Thymus (tissue), 11 donors: ENCODE measurements around the gene CRB1. TPM values are rescaled to one million over a fixed set of nuclear protein-coding genes. Genes with fewer than 3 reads are reported as not detected.

Source experiments
- DNase-seq, 9 donors: peaks; one replicate each; pipeline ENCODE4 v3.0.0-alpha.2; 2013; ENCODE audit warnings: low spot score in 9 of 9, low read depth in 6 of 9, missing footprints in 1 of 9
- H3K27ac ChIP-seq, 2 donors: one replicate each; pipeline ENCODE4 v1.5.1; 2013; ENCODE audit warnings: control low read depth in 1 of 2, low read depth in 1 of 2, low read length in 1 of 2, mild to moderate bottlenecking in 1 of 2, moderate library complexity in 1 of 2
- H3K27me3 ChIP-seq, 2 donors: one replicate each; pipeline ENCODE4 v1.5.1; 2013; ENCODE audit warnings: low read length in 1 of 2; ENCODE audit not compliant: control insufficient read depth in 2 of 2, insufficient read depth in 1 of 2
- H3K36me3 ChIP-seq, 2 donors: one replicate each; pipeline ENCODE4 v1.5.1; 2013; ENCODE audit warnings: low read length in 1 of 2, mild to moderate bottlenecking in 1 of 2, moderate library complexity in 1 of 2; ENCODE audit not compliant: control insufficient read depth in 2 of 2, insufficient read depth in 2 of 2
- H3K4me1 ChIP-seq, 2 donors: one replicate each; pipeline ENCODE4 v1.5.1; 2013; ENCODE audit warnings: low read length in 2 of 2; ENCODE audit not compliant: control insufficient read depth in 2 of 2, insufficient read depth in 2 of 2
- H3K4me3 ChIP-seq, 2 donors: one replicate each; pipeline ENCODE4 v1.5.1; 2013; ENCODE audit warnings: low read length in 2 of 2, control low read depth in 1 of 2, mild to moderate bottlenecking in 1 of 2
- H3K9me3 ChIP-seq, 2 donors: one replicate each; pipeline ENCODE4 v1.5.1; 2013; ENCODE audit warnings: low read length in 1 of 2, mild to moderate bottlenecking in 1 of 2; ENCODE audit not compliant: control insufficient read depth in 2 of 2, insufficient read depth in 1 of 2
- WGBS: extraction: QIAGEN DNeasy Blood & Tissue Kit; methylation state at CpG from one replicate; pipeline ENCODE4 v1.1.7; 2013; 5-methylcytosine and 5-hydroxymethylcytosine counted together
- polyA plus RNA-seq: library from polyadenylated mRNA; stranded (reverse); fragments of 200-250 nt; gene quantifications from one replicate; pipeline ENCODE4 v1.2.3, GENCODE V29; 2013
- total RNA-seq: library from RNA; stranded (reverse); fragments of 120-200 nt; gene quantifications from one replicate; pipeline ENCODE4 v1.2.4, GENCODE V29; 2013
- donor health status: healthy.

CRB1 gene
- total and polyA plus RNA-seq, 2 donors, result 0.19 to 0.41 TPM

DNA sequence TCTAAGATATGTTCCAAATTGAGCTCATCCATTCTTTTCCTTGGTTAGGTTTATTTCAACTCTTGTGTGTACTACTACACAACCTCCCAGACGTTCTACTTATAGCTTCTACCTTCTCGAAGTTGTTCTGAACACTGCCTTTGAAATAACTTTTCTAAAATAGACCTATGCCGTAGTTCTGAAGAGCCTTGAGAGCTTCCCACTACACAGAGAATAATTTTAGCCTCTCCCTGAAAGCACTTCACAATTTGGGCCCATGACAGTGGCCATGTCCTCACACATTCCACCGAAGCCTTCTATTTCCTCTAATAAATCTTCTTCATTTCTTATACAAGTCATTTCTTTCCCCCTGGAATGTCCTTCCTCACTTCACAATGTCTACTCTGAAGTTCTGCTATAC lies 62.2 kb downstream of the CRB1 start:
- Histone ChIP-seq H3K9me3 (no peaks in the 10 kb centered on the region), H3K27me3 (no peaks in the 10 kb centered on the region), H3K36me3 (no peaks in the 10 kb centered on the region), H3K4me1 (no peaks in the 10 kb centered on the region), H3K27ac (no peak overlapping the region), H3K4me3 (no peak overlapping the region)
- DNase-seq, result no peak
- 93% methylated on average over 4 of the region's 4 CpGs for WGBS

DNA sequence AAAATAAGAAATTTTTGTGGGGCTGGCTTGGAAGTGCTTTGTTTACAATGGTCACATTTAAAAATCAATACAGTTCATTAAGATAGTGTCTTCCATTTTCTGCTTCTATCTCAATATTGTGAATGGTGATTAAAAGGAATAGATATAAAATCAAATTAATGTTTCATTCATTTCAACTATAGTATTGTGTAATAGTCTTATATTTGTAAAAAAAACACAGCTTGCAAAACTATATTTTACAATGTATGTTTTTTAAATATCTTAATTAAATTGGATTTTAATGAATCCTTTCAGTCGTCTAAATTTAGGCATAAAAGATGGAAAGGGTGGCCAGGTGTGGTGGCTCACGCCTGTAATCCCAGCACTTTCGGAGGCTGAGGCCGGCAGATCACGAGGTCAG lies 63.5 kb downstream of the CRB1 start:
- Histone ChIP-seq H3K9me3 (no peaks in the 10 kb centered on the region), H3K27ac (no peak overlapping the region), H3K27me3 (no peaks in the 10 kb centered on the region), H3K36me3 (no peaks in the 10 kb centered on the region), H3K4me1 (no peaks in the 10 kb centered on the region), H3K4me3 (no peak overlapping the region)
- WGBS, result 93% methylated on average over 5 of the region's 5 CpGs
- no peak for DNase-seq

DNA sequence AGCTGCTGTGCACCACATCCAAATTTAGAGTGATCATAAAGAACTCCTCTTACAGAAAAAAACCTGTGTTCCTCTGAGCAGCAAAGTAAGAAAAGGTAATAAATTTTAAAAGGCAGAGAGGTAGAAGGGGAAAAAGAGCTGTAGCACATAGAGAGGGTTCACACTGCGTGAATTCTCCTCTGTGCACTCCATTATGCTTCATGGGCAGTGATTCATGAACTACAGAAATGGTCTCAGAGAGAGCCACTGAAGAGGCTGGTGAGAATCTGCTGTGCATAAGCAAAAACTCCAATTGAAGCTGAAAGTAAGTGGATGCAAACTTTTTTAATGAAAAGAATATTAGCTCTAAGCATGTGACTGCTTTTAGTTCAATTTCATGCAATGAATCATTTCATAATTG lies 65.0 kb downstream of the CRB1 start:
- 98% methylated on average over 1 of the region's 1 CpG for WGBS
- H3K9me3 ChIP-seq, result no peaks in the 10 kb centered on the region

DNA sequence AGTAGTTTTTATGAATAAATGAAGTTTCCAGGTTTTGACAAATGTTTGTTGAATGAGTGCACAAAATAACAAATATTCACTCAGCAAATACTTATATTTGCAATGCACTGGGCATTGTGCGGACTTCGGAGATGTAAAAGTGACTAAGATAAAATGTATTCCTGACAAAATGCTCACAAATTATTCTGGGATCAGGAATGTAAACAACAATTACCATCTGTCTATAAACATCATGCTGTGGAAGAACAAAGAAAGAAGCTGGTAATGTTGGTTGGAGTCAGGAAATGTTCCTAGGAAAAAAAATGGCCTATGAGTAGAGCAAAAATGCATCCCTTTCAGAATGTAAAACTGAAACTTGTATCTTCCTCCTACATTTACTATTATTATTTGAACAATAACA lies 68.5 kb downstream of the CRB1 start:
- no peaks in the 10 kb centered on the region for H3K27me3 ChIP-seq
- no peaks in the 10 kb centered on the region for H3K4me1 ChIP-seq
- H3K4me3 ChIP-seq, result no peak overlapping the region
- DNase-seq, result no peak
- H3K36me3 ChIP-seq, result no peaks in the 10 kb centered on the region
- WGBS, result over 99% methylated on average over 2 of the region's 2 CpGs
- no peak overlapping the region for H3K27ac ChIP-seq
- no peaks in the 10 kb centered on the region for H3K9me3 ChIP-seq

More for the DNA sequence above, 65.0 kb downstream of the CRB1 start:
- Histone ChIP-seq H3K27ac (no peak overlapping the region), H3K4me3 (no peak overlapping the region), H3K4me1 (no peaks in the 10 kb centered on the region), H3K36me3 (no peaks in the 10 kb centered on the region), H3K27me3 (no peaks in the 10 kb centered on the region)
- DNase-seq, result no peak

DNA sequence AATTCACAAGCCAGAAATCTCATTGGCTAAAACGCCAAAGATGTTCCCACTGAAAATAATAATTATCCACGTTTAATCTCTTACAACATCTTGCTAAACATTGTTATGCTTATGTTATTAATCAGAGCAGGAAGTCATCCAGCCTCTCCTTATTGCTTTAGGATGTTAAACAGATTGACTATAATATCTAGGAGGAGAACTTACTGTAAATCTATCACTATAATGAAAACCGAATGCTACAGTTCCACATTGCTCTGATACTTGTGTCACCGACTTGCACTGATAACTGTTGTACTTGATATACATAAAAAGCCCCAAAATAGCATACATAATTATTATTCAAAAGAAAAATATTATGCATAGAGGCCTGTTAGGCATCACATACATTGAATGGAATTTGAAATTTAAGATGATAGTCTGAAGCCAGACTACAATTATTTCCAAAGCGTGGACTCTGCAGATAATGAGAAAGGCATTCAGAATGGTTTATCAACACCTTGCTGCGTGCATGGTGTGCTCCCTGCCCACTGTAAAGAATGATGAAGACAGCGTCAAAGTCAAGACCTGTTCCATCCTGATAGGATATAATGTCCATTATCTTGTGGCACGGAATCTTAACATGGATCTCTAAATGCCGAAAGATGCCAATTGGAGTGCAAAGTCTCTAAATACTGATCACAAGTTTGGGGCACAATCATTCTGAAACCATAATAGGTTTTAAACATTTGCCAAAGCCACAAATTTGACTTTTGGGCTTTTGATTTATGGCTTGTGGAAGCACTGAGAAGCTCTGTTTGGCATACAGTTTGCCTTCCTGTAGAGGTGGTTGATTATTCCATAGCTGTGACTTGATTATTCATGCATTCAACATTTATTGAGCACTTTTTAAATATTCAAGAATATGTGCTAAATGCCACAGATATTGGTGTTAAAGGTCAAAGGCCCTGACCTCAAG lies 71.3 kb downstream of the CRB1 start:
- Histone ChIP-seq H3K27me3 (no peaks in the 10 kb centered on the region), H3K9me3 (no peaks in the 10 kb centered on the region), H3K4me1 (no peaks in the 10 kb centered on the region), H3K4me3 (no peak overlapping the region), H3K27ac (no peak overlapping the region), H3K36me3 (no peaks in the 10 kb centered on the region)
- no peak for DNase-seq
- WGBS, result 90% methylated on average over 9 of the region's 9 CpGs

DNA sequence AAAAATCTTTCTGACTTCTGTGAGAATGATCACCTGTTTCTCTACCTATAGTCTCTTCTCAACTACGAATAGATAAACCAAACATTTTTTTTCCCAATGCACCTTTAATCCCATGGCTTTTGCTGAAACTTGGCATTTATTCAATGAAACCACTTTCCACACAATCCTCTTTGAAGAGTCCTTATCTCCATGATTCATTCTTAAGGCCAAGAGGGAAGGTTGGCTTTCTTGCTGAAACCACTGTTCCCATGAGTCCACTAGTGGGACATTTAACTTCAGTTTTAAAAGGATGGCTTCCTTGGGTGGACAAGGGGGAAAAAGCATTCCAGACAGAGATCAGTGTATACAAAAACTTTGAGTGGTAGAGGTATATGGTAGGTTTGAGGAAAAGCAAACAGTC lies 73.6 kb downstream of the CRB1 start:
- H3K4me1 ChIP-seq, result no peaks in the 10 kb centered on the region
- H3K27ac ChIP-seq, result no peak overlapping the region
- H3K9me3 ChIP-seq, result no peaks in the 10 kb centered on the region
- H3K4me3 ChIP-seq, result no peak overlapping the region
- H3K27me3 ChIP-seq, result no peaks in the 10 kb centered on the region
- 93% methylated on average over 1 of the region's 1 CpG for WGBS
- DNase-seq, result no peak
- H3K36me3 ChIP-seq, result no peaks in the 10 kb centered on the region

DNA sequence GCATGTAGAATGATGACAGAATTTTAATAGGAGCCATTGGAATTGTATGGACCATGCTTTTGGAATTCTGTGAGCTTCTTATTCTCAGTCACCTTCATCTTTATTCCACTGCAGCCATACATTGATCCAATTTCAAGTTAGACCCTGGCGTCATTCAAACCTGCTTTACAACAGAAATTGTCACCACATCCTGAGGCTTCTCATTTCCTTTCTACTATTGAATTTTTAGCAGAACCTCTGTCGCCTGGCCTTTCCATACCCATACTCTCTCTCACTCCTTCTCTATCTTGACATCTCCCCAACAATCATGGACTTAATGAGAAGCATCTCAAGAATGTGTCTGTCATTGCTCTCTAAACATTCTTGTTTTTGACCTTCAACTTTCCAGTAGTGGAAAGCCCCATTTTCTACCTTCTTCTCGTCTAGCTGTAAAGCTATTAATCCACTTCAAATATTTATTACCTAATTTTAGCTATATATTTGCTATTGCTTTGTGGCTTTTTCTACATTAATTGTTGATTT lies 74.1 kb downstream of the CRB1 start:
- 13% methylated on average over 3 of the region's 3 CpGs for WGBS
- DNase-seq, result peak in 1 of 9 donors; percentile 19
- Histone ChIP-seq H3K4me1 (no peaks in the 10 kb centered on the region), H3K27me3 (no peaks in the 10 kb centered on the region), H3K9me3 (no peaks in the 10 kb centered on the region), H3K36me3 (no peaks in the 10 kb centered on the region), H3K27ac (no peak overlapping the region), H3K4me3 (no peak overlapping the region)

DNA sequence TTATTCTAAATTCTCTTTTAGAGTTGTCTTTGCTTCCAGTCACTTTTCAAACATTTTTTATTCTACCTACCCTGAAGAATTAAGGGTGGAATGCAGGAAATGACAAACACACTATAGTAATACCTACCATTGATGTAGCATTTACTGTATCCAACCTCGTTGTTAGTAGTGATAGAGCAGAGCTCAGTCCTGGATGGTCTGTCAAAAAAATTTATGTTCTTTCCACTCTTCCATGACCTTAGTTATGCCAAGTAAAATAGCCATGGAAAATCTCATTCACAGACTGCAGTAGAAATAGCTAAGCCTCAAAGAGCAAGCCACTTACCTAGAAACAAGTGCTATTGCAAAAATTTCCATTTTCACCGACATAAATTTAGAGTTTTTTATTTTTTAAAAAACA lies 74.6 kb downstream of the CRB1 start:
- H3K9me3 ChIP-seq, result no peaks in the 10 kb centered on the region
- no peaks in the 10 kb centered on the region for H3K4me1 ChIP-seq
- no peaks in the 10 kb centered on the region for H3K27me3 ChIP-seq
- H3K27ac ChIP-seq, result no peak overlapping the region
- no peak overlapping the region for H3K4me3 ChIP-seq
- no peaks in the 10 kb centered on the region for H3K36me3 ChIP-seq
- WGBS, result 48% methylated on average over 2 of the region's 2 CpGs
- no peak for DNase-seq

DNA sequence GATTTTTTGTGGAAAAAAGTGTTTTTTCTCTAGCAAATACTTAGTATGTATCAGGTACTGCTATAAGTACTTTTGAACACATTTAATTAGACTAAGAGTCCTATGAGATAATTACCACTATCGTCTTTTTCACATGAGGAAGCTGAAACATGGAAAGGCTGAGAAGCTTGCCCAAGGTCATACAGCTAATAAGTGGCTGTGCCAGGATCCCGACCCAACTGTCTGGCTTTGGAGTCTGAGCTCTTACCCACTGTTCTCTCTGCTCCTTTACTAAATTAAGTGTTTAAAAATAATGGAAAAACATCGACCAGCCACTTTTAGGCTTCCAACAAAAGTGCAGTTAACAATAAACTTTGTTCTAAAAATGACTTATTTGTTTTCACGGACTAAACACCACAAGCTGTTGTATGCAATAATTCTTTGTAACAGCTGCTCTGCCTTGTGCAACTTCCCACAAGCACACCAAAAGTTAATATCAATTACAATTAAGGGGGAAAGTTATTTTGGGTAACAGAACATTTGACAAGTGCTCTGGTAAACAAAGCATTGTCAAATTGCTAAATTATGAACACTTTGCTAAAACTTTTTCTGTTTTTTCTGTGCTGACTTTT lies 75.7 kb downstream of the CRB1 start:
- 90% methylated on average over 4 of the region's 4 CpGs for WGBS
- no peaks in the 10 kb centered on the region for H3K36me3 ChIP-seq
- H3K4me3 ChIP-seq, result no peak overlapping the region
- H3K9me3 ChIP-seq, result no peaks in the 10 kb centered on the region
- DNase-seq, result no peak
- no peaks in the 10 kb centered on the region for H3K27me3 ChIP-seq
- no peak overlapping the region for H3K27ac ChIP-seq
- no peaks in the 10 kb centered on the region for H3K4me1 ChIP-seq
